GM21717 (cell line): ENCODE measurements around the gene CELF4.

Experiments
- ATAC-seq: cut with Tn5 transposase; IDR thresholded peaks from one replicate; pipeline ENCODE4 v1.9.1; 2021; ENCODE audit warnings: mild to moderate bottlenecking, moderate library complexity; ENCODE audit not compliant: unreplicated experiment

CELF4 gene

GRCh38 chr18:37422596-37422995 is 143.0 kb downstream of the CELF4 start:
- no peak for ATAC-seq

DNA sequence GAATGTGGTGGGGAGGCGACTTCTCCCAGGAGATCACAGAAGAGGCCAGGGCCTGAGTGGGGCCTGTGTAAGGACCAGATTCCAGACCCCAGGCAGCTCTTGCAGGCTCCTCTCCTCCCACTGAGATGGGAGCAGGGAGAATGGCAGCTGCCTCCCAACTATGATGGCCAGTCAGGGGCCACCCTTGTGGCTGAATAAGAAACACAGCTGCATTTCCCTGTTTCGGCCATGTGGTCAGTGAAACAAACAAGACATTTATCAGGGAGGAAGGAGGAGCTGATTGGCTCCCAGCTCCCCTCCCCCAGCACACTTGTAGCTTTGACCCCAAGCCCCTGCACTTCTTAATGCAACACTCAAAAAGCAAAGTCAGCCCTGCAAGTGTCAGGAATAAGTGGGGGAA is 143.5 kb downstream of the CELF4 start:
- ATAC-seq: no peak

GRCh38 chr18:37421341-37422077 is 144.1 kb downstream of the CELF4 start:
- ATAC-seq: no peak

GRCh38 chr18:37420315-37420880 is 145.2 kb downstream of the CELF4 start:
- ATAC-seq: no peak

DNA sequence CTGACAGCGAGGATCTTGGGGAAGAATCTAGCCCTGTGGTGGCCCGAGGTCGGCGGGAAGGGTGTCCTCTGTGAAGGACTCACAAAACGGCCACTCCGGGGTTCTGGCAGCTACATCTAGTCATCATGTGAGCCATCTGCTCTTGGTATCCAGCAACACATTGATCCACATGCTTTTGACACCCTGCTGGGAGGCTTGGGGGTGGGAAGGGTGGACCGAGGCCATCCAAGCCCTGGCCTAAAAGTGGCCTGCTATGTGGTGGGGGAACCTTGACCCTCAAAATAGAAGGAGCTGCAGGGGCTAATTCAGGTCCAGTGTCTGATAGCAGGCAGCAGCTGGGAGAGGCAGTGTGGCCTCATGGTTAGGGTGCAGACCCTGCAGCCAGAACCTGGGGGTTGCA is 145.7 kb downstream of the CELF4 start:
- no peak for ATAC-seq

- no peak for ATAC-seq
Measured at GRCh38 chr18:37419315-37419714, 146.3 kb downstream of the CELF4 start.

GRCh38 chr18:37414816-37415215 is 150.8 kb downstream of the CELF4 start:
- ATAC-seq: no peak

GRCh38 chr18:37412829-37413228 is 152.8 kb downstream of the CELF4 start:
- ATAC-seq: no peak

GRCh38 chr18:37412333-37412732 is 153.3 kb downstream of the CELF4 start:
- ATAC-seq: no peak

GRCh38 chr18:37409878-37410277 is 155.7 kb downstream of the CELF4 start:
- ATAC-seq: no peak

- ATAC-seq: no peak
Measured at GRCh38 chr18:37408676-37409265, 156.8 kb downstream of the CELF4 start.

- ATAC-seq: no peak
Measured at GRCh38 chr18:37407571-37407970, 158.0 kb downstream of the CELF4 start.

- no peak for ATAC-seq
Measured at GRCh38 chr18:37405772-37406171, 159.8 kb downstream of the CELF4 start.

GRCh38 chr18:37405229-37405628 is 160.4 kb downstream of the CELF4 start:
- no peak for ATAC-seq

GRCh38 chr18:37403788-37404187 is 161.8 kb downstream of the CELF4 start:
- ATAC-seq: no peak

DNA sequence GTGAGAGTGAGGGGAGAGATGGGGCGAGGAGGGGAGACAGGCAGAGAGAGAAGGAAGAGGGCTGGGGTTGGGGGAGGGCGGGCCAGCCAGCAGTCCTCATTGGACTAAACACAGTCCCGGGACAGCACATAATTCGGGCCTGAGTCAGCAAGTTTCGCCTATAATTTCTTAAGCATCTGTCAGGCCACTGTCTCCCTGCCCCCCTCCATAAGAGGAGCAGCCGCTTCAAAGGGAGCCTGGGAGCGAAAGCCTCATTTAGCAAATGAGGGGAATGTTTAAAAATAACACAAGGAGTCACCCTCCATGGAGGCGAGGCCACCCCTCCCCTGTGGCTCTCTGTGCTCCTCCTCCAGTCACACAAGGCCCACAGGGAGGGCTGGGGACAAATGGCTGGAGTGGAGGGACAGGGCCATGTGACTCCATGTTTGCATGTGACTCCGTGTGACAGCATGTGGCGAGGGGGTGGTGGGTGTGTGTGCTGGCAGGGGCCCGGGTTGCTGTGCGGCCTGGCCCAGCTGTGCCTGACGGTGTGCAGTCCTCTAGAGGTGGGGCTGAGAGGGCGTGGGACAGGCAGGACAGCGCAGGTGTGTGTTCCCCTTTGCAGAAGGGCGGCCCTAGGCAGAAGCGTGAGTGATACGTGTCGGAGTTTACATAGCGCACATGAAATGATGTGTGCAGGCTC is 162.4 kb downstream of the CELF4 start:
- ATAC-seq: no peak

GRCh38 chr18:37402735-37403099 is 162.9 kb downstream of the CELF4 start:
- ATAC-seq: no peak

GRCh38 chr18:37400802-37401201 is 164.8 kb downstream of the CELF4 start:
- no peak for ATAC-seq

- ATAC-seq: no peak
Measured at GRCh38 chr18:37398248-37398920, 167.2 kb downstream of the CELF4 start.

DNA sequence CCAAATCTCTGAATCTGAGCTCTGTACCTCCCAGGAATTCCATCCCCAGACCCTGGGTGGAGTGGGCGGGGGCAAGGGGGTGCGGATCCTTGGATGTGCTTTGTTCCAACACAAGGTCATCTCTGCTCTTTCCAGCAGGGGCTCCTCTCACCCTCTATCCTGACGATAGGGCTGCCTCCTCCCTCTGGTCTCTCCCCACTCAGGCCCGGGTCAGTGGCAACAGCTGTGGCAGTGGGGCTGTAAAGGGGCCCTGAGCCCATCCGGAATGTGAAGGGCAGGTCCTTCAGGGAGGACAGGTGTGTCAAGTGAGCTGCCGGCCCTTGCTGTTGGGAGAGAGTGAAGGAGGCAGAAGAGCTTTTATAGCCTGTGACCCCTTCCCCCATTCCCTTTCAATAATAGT is 167.8 kb downstream of the CELF4 start:
- ATAC-seq: no peak

- no peak for ATAC-seq
Measured at GRCh38 chr18:37396971-37397720, 168.5 kb downstream of the CELF4 start.
